SU-DHL-6 (cell line): Measurements from ENCODE around the gene GAS7.

Experiments used
- CTCF ChIP-seq: fragments of 200-600 bp; sonication (generic); IDR thresholded peaks from one replicate; pipeline ENCODE4 v1.5.1; 2017; ENCODE audit warnings: antibody characterized with exemption, mild to moderate bottlenecking, low read length, moderate library complexity; ENCODE audit not compliant: insufficient read depth, poor library complexity, severe bottlenecking
- EZH2phosphoT487 ChIP-seq: fragments of 200-600 bp; sonication (generic), shearing (Covaris generic); conservative IDR thresholded peaks from 2 replicates; pipeline ENCODE4 v1.6.1; 2018; ENCODE audit warnings: mild to moderate bottlenecking, antibody characterized with exemption, low read length, moderate library complexity, mixed read lengths

DNA sequence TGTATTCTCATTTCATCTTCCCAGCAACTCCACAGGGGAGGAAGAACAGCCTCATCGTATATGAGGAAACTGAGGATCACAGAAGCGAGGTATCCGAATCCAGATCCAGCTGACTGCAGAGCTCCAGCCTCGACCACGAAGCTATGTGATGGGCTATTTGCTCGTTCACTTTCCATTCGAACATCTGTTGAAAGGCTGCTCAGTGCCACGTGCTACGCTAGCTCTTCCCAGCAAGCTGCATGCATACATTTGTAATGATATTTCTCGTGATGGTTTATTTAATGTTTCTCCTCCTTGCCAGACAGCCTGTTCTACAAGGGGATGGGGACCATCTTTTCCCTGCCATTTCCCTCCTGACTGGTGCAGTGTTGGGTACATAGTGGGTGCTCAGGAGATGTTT, 244.9 kb downstream of the GAS7 start:
- TF ChIP-seq CTCF: no peak
- no peak for TF ChIP-seq EZH2phosphoT487
